Body of pancreas (tissue), 4 donors: ENCODE measurements around the gene CACNA2D4. TPM values are rescaled to one million over a fixed set of nuclear protein-coding genes. Genes with fewer than 3 reads are reported as not detected.
A peak's percentile ranks its signal among the peaks of the same experiment; 100 is the strongest.

Experiments used
- ATAC-seq: fragments of 150-250 bp; one replicate; pipeline ENCODE4 v1.9.1; 2016
- DNase-seq, 4 donors: peaks; one replicate each; pipeline ENCODE4 v3.0.0-alpha.2; 2019
- H3K27ac ChIP-seq, 4 donors: fragments of 200-600 bp; sonication (generic); 1 replicate in 3 of 4; 2 replicates in 1 of 4; pipeline versions ENCODE4 v1.5.1 to v1.6.1; 2016 to 2019; ENCODE audit warnings: mild to moderate bottlenecking in 1 of 4, mixed read lengths in 1 of 4, moderate library complexity in 1 of 4
- H3K27me3 ChIP-seq, 2 donors: fragments of 200-600 bp; sonication (generic); one replicate each; pipeline ENCODE4 v1.6.0; 2016; ENCODE audit warnings: mild to moderate bottlenecking in 1 of 2
- H3K36me3 ChIP-seq, 2 donors: fragments of 200-600 bp; sonication (generic); replicated peaks in 1 of 2; 2 replicates each; pipeline ENCODE4 v1.5.1; 2016; ENCODE audit warnings: low read depth in 2 of 2; ENCODE audit not compliant: insufficient read depth in 1 of 2
- H3K4me1 ChIP-seq: fragments of 200-600 bp; sonication (generic); one replicate; pipeline ENCODE4 v1.6.0; 2016
- H3K4me3 ChIP-seq, 2 donors: fragments of 200-600 bp; sonication (generic); 1 replicate in 1 of 2; 2 replicates in 1 of 2; pipeline ENCODE4 v1.5.1; 2016 to 2019
- H3K9me3 ChIP-seq, 3 donors: fragments of 200-600 bp; sonication (generic); 1 replicate in 2 of 3; 2 replicates in 1 of 3; pipeline ENCODE4 v1.5.1; 2016
- POLR2A ChIP-seq, 3 donors: fragments of 450-650 bp; IDR thresholded peaks; one replicate each; pipeline ENCODE4 v1.6.1; 2016; ENCODE audit warnings: antibody characterized with exemption in 3 of 3, mild to moderate bottlenecking in 2 of 3
- WGBS, 2 donors: methylation state at CpG; one replicate each; pipeline ENCODE4 v1.1.5; 2017; 5-methylcytosine and 5-hydroxymethylcytosine counted together
- intact Hi-C: fragments of 100-400 bp; cut with DNase I; formaldehyde crosslinking; loops from one replicate; pipeline ENCODE4 v1.15.1; 2023
- total RNA-seq, 2 donors: library from RNA; depleted of rRNA; stranded (reverse); fragments of >200 nt; gene quantifications; one replicate each; pipeline ENCODE4 v1.1.0, GENCODE V29; 2016
- TF ChIP-seq, protein P1 (sequence below), 7 experiments: fragments of 450-650 bp in 4 of 7; fragments of 200-600 bp in 3 of 7; sonication (generic) in 3 of 7; IDR thresholded peaks; one replicate each; pipeline ENCODE4 v1.5.1; 2016 to 2019; ENCODE audit warnings: antibody characterized with exemption in 7 of 7

The CACNA2D4 gene
- total RNA-seq, 2 donors from 2014 or later, result 3.6 TPM; not detected in 1

DNA sequence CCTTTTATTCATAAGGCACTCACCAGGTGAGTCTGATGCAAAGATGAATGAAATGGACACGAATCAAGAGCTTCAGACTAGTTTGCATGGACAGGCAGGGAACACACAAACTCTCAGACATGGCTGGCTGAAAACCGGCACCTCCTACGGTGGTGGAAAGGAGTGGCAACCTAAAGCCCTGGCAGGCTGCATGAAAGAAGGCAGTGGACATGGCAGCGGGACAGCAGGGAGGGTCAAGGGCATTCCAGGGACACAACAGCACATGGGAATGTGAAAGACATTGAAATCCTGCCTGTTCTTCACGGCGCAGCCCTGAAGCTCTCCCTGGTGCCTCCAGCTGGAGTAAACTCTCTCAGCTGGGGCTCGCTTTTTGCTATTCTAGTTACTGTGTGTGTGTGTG lies 114.7 kb downstream of the CACNA2D4 start:
- DNase-seq (no peak), ATAC-seq (no peak)
- no peak for TF ChIP-seq POLR2A (IDR thresholded peaks at IDR 0.05)
- TF ChIP-seq, protein P1, sequence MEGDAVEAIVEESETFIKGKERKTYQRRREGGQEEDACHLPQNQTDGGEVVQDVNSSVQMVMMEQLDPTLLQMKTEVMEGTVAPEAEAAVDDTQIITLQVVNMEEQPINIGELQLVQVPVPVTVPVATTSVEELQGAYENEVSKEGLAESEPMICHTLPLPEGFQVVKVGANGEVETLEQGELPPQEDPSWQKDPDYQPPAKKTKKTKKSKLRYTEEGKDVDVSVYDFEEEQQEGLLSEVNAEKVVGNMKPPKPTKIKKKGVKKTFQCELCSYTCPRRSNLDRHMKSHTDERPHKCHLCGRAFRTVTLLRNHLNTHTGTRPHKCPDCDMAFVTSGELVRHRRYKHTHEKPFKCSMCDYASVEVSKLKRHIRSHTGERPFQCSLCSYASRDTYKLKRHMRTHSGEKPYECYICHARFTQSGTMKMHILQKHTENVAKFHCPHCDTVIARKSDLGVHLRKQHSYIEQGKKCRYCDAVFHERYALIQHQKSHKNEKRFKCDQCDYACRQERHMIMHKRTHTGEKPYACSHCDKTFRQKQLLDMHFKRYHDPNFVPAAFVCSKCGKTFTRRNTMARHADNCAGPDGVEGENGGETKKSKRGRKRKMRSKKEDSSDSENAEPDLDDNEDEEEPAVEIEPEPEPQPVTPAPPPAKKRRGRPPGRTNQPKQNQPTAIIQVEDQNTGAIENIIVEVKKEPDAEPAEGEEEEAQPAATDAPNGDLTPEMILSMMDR (IDR thresholded peaks at IDR 0.05), result no peak
- Histone ChIP-seq H3K27me3 (no peaks in the 10 kb centered on the region), H3K4me1 (no peaks in the 10 kb centered on the region), H3K36me3 (no peaks in the 10 kb centered on the region), H3K9me3 (no peaks in the 10 kb centered on the region), H3K27ac (no peak overlapping the region), H3K4me3 (no peak overlapping the region)
- intact Hi-C loops, result loop anchor here (10.0 kb wide), 1 partner anchor 231 kb away; no protein-coding TSS in a partner anchor
- 67 to 69% methylated on average over 7 of the region's 7 CpGs for WGBS, 2 donors

- TF ChIP-seq, protein P1 (IDR thresholded peaks at IDR 0.05), result no peak
- no peak for TF ChIP-seq POLR2A (IDR thresholded peaks at IDR 0.05)
- Histone ChIP-seq H3K27ac (no peak overlapping the region), H3K4me1 (peaks cover 6% of the 10 kb centered on the region), H3K27me3 (no peaks in the 10 kb centered on the region), H3K9me3 (no peaks in the 10 kb centered on the region), H3K36me3 (no peaks in the 10 kb centered on the region), H3K4me3 (no peak overlapping the region)
- intact Hi-C loops, result loop anchor here (10.0 kb wide), 1 partner anchor 233 kb away; no protein-coding TSS in a partner anchor
- no peak for ATAC-seq
- no peak for DNase-seq
- WGBS, 2 donors, result 57 to 64% methylated on average over 10 to 16 of the region's 16 CpGs
These were observed 117.0 kb downstream of the CACNA2D4 start for GRCh38 chr12:1801303-1801975.

GRCh38 chr12:1800401-1801302 lies 117.8 kb downstream of the CACNA2D4 start:
- DNase-seq (peak in 2 of 4 donors; percentile 59), ATAC-seq (no peak)
- peaks cover 13% of the 10 kb centered on the region for H3K4me1 ChIP-seq
- 52 to 68% methylated on average over 7 to 14 of the region's 14 CpGs for WGBS, 2 donors
- intact Hi-C loops, result loop anchor here (10.0 kb wide), 1 partner anchor 234 kb away; no protein-coding TSS in a partner anchor
- H3K27ac ChIP-seq, result no peak overlapping the region
- no peak overlapping the region for H3K4me3 ChIP-seq
- no peak for TF ChIP-seq POLR2A (IDR thresholded peaks at IDR 0.05)
- TF ChIP-seq, protein P1 (IDR thresholded peaks at IDR 0.05), result peak in 3 of 7 experiments; percentile 43 to 62 (median 48)
- H3K36me3 ChIP-seq, result no peaks in the 10 kb centered on the region
- H3K27me3 ChIP-seq, result no peaks in the 10 kb centered on the region
- H3K9me3 ChIP-seq, result no peaks in the 10 kb centered on the region

GRCh38 chr12:1799882-1800400 lies 118.5 kb downstream of the CACNA2D4 start:
- H3K27me3 ChIP-seq, result no peaks in the 10 kb centered on the region
- no peak overlapping the region for H3K27ac ChIP-seq
- peak in 2 of 4 donors; percentile 10 to 11 for DNase-seq
- peaks cover 18% of the 10 kb centered on the region for H3K4me1 ChIP-seq
- 49 to 68% methylated on average over 8 to 12 of the region's 12 CpGs for WGBS, 2 donors
- no peak for ATAC-seq
- H3K4me3 ChIP-seq, result no peak overlapping the region
- intact Hi-C loops, result loop anchor here (5.0 to 10.0 kb wide), 2 partner anchors 127 to 235 kb away; no protein-coding TSS in a partner anchor
- no peaks in the 10 kb centered on the region for H3K36me3 ChIP-seq
- TF ChIP-seq POLR2A (IDR thresholded peaks at IDR 0.05), result no peak
- TF ChIP-seq, protein P1 (IDR thresholded peaks at IDR 0.05), result no peak
- H3K9me3 ChIP-seq, result no peaks in the 10 kb centered on the region
